ENCODE measurements around the gene CPA3.

CPA3 gene

GRCh38 chr3:148925845-148926244 lies 60.7 kb downstream of the CPA3 start:
- Histone ChIP-seq H3K9me3 (ENCODE audit: control insufficient read depth, low read depth, low read length) (no peaks in the 10 kb centered on the region), H3K27me3 (ENCODE audit: control insufficient read depth, insufficient read depth, low read length) (no peaks in the 10 kb centered on the region), H3K27ac (ENCODE audit: low read length) (no peak overlapping the region), H3K9ac (ENCODE audit: low read length) (no peak overlapping the region), H3K4me1 (ENCODE audit: control insufficient read depth, low read depth, low read length) (no peaks in the 10 kb centered on the region), H3K36me3 (ENCODE audit: control insufficient read depth, low read depth, low read length) (no peaks in the 10 kb centered on the region), H3K4me3 (ENCODE audit: low read length) (no peak overlapping the region)

DNA sequence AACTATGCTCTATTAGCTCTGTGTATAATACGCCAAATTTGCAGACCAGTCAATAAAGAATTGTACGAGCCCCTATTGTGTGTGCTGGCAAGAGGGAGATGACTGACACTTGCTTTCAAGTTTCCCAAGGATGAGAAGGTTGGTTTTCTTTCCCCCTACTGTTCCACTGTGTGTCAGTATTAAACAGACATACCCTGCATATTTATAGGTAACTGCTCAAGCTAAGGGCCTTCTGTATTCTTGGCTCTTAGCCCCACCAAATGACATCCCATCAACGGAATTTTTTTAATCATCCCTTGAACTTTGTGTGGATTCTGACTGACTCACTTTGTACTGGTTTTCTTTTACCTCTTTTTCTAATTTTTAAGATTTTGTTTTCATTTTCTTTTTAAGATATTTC lies 65.7 kb downstream of the CPA3 start:
- Histone ChIP-seq H3K4me1 (ENCODE audit: control insufficient read depth, low read depth, low read length) (peaks cover 3% of the 10 kb centered on the region), H3K36me3 (ENCODE audit: control insufficient read depth, low read depth, low read length) (no peaks in the 10 kb centered on the region), H3K9me3 (ENCODE audit: control insufficient read depth, low read depth, low read length) (no peaks in the 10 kb centered on the region), H3K27me3 (ENCODE audit: control insufficient read depth, insufficient read depth, low read length) (no peaks in the 10 kb centered on the region), H3K9ac (ENCODE audit: low read length) (no peak overlapping the region), H3K4me3 (ENCODE audit: low read length) (no peak overlapping the region), H3K27ac (ENCODE audit: low read length) (no peak overlapping the region)

- Histone ChIP-seq H3K4me1 (ENCODE audit: control insufficient read depth, low read depth, low read length) (peaks cover 3% of the 10 kb centered on the region), H3K36me3 (ENCODE audit: control insufficient read depth, low read depth, low read length) (no peaks in the 10 kb centered on the region), H3K27me3 (ENCODE audit: control insufficient read depth, insufficient read depth, low read length) (no peaks in the 10 kb centered on the region), H3K9ac (ENCODE audit: low read length) (no peak overlapping the region), H3K9me3 (ENCODE audit: control insufficient read depth, low read depth, low read length) (no peaks in the 10 kb centered on the region), H3K27ac (ENCODE audit: low read length) (no peak overlapping the region), H3K4me3 (ENCODE audit: low read length) (no peak overlapping the region)
Observed at GRCh38 chr3:148931574-148931973, 66.5 kb downstream of the CPA3 start.

GRCh38 chr3:148932972-148933371 lies 67.9 kb downstream of the CPA3 start:
- no peak overlapping the region for H3K9ac ChIP-seq (ENCODE audit: low read length)
- H3K36me3 ChIP-seq (ENCODE audit: control insufficient read depth, low read depth, low read length) = no peaks in the 10 kb centered on the region
- H3K27ac ChIP-seq (ENCODE audit: low read length) = no peak overlapping the region
- no peak overlapping the region for H3K4me3 ChIP-seq (ENCODE audit: low read length)
- no peaks in the 10 kb centered on the region for H3K27me3 ChIP-seq (ENCODE audit: control insufficient read depth, insufficient read depth, low read length)
- H3K4me1 ChIP-seq (ENCODE audit: control insufficient read depth, low read depth, low read length) = peaks cover 3% of the 10 kb centered on the region
- H3K9me3 ChIP-seq (ENCODE audit: control insufficient read depth, low read depth, low read length) = no peaks in the 10 kb centered on the region

DNA sequence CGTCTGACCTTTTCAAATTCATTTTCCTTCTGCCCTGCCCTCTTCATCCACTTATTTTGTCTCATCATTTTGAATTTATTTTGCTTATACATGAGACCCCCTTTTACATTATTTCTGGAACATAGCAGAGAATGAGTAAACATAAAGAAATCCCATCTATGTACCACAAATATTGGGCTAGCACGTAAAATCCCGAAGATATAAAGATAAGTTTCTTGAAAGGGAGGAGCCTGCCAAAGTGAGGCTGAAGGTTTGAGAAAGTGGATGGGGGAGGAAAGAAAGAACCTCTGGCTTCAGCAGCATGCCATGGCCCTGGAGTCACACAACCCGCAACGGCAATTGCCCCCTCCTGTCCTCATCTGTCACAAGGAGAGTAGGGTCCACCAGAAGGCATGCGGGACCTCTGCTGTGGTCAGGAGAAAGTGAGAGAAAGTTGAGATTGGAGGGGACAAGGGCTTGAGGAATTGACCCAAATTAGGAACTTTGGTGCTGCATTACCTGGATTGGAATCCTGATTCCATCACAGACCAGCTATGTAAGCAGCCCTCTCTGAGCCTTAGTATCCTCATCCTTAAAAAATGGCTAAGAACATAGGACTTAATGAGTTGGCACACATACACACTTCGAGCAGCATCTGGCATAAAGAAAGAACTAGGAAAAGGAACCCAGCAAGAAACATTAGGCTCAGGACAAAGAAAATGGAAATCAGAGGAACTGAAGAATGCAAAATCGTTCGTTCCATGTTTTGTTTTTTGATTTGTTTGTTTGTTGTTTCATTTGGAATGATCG lies 72.6 kb downstream of the CPA3 start:
- Histone ChIP-seq H3K9me3 (ENCODE audit: control insufficient read depth, low read depth, low read length) (no peaks in the 10 kb centered on the region), H3K36me3 (ENCODE audit: control insufficient read depth, low read depth, low read length) (no peaks in the 10 kb centered on the region), H3K9ac (ENCODE audit: low read length) (no peak overlapping the region), H3K27ac (ENCODE audit: low read length) (no peak overlapping the region), H3K27me3 (ENCODE audit: control insufficient read depth, insufficient read depth, low read length) (no peaks in the 10 kb centered on the region), H3K4me3 (ENCODE audit: low read length) (no peak overlapping the region), H3K4me1 (ENCODE audit: control insufficient read depth, low read depth, low read length) (peaks cover 3% of the 10 kb centered on the region)

GRCh38 chr3:148938306-148938705 lies 73.2 kb downstream of the CPA3 start:
- H3K4me3 ChIP-seq (ENCODE audit: low read length) = no peak overlapping the region
- no peaks in the 10 kb centered on the region for H3K36me3 ChIP-seq (ENCODE audit: control insufficient read depth, low read depth, low read length)
- H3K4me1 ChIP-seq (ENCODE audit: control insufficient read depth, low read depth, low read length) = no peaks in the 10 kb centered on the region
- no peaks in the 10 kb centered on the region for H3K27me3 ChIP-seq (ENCODE audit: control insufficient read depth, insufficient read depth, low read length)
- no peaks in the 10 kb centered on the region for H3K9me3 ChIP-seq (ENCODE audit: control insufficient read depth, low read depth, low read length)
- no peak overlapping the region for H3K27ac ChIP-seq (ENCODE audit: low read length)
- H3K9ac ChIP-seq (ENCODE audit: low read length) = no peak overlapping the region

DNA sequence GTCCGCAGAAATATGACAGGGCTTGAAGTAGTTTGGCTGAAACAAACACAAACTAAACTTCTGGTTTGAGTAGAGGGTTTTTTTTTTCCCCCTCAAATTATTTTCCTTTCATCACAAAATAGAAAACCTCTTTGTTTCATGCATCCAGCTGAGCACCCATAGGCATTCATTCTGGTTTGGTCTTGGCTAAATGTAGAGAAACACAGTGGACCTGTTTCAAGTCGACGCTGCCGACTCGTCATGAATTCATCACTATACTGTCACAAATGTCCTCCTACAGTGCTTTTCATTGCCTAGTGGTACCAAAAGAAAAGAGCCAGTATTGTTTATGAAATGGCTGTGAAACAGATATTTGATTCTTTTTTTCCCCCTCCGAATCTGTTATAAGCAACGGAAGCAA lies 73.8 kb downstream of the CPA3 start:
- H3K27me3 ChIP-seq (ENCODE audit: control insufficient read depth, insufficient read depth, low read length) = no peaks in the 10 kb centered on the region
- no peak overlapping the region for H3K9ac ChIP-seq (ENCODE audit: low read length)
- no peak overlapping the region for H3K4me3 ChIP-seq (ENCODE audit: low read length)
- H3K9me3 ChIP-seq (ENCODE audit: control insufficient read depth, low read depth, low read length) = no peaks in the 10 kb centered on the region
- no peaks in the 10 kb centered on the region for H3K36me3 ChIP-seq (ENCODE audit: control insufficient read depth, low read depth, low read length)
- H3K27ac ChIP-seq (ENCODE audit: low read length) = no peak overlapping the region
- no peaks in the 10 kb centered on the region for H3K4me1 ChIP-seq (ENCODE audit: control insufficient read depth, low read depth, low read length)

GRCh38 chr3:148940983-148941382 lies 75.9 kb downstream of the CPA3 start:
- Histone ChIP-seq H3K9me3 (ENCODE audit: control insufficient read depth, low read depth, low read length) (no peaks in the 10 kb centered on the region), H3K4me3 (ENCODE audit: low read length) (no peak overlapping the region), H3K27ac (ENCODE audit: low read length) (no peak overlapping the region), H3K9ac (ENCODE audit: low read length) (no peak overlapping the region), H3K4me1 (ENCODE audit: control insufficient read depth, low read depth, low read length) (no peaks in the 10 kb centered on the region), H3K27me3 (ENCODE audit: control insufficient read depth, insufficient read depth, low read length) (no peaks in the 10 kb centered on the region), H3K36me3 (ENCODE audit: control insufficient read depth, low read depth, low read length) (no peaks in the 10 kb centered on the region)

DNA sequence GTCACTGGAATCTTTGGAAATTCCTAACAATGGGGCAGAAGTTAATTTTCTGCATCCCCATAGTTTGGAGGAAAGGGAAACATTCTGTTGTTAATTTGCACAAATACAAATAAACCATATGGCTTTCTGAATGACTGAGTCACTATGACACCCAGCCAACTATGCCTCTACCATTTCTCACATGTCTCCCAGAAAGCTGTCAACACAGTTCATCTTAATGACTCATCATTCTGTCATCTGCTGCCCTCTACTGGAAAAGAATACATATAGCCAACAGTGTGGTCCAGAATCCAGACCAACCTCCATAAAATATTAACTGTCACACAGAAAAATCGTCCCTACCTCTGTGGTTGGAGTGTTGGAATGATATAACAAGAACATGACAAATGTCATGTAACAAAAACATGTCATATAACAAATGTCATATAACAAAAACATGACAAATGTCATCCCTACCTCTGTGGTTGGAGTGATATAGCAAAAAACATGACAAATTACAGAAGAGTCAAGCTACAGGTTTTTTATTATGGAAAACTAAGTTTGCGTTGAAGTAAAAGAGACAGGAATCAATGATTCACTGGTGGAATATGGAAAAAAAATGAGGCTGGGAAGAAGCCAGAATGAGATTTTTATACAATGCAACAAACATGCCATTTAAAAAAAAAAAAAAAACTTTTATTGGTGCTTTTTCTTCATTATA lies 78.6 kb downstream of the CPA3 start:
- no peaks in the 10 kb centered on the region for H3K27me3 ChIP-seq (ENCODE audit: control insufficient read depth, insufficient read depth, low read length)
- no peaks in the 10 kb centered on the region for H3K4me1 ChIP-seq (ENCODE audit: control insufficient read depth, low read depth, low read length)
- H3K27ac ChIP-seq (ENCODE audit: low read length) = no peak overlapping the region
- H3K36me3 ChIP-seq (ENCODE audit: control insufficient read depth, low read depth, low read length) = no peaks in the 10 kb centered on the region
- H3K9me3 ChIP-seq (ENCODE audit: control insufficient read depth, low read depth, low read length) = no peaks in the 10 kb centered on the region
- no peak overlapping the region for H3K4me3 ChIP-seq (ENCODE audit: low read length)
- no peak overlapping the region for H3K9ac ChIP-seq (ENCODE audit: low read length)

DNA sequence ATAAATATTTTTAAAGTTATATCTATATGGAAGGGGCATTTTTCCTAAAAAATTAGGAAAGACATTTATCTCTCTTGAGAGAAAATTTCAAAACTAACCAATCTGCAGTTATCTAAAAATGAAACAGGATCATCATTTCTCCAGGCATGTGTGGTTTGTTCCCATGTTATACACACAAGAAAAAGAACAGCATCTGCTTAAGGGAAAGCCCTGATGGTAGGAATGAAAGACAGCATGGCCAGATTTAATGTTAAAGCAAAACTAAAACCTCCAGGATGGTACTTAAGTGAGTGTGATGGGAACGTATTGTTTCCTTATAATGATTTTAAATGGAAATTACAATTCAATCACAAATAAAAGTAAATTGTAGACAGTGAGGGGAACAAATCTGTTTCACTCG lies 80.0 kb downstream of the CPA3 start:
- no peak overlapping the region for H3K4me3 ChIP-seq (ENCODE audit: low read length)
- no peak overlapping the region for H3K9ac ChIP-seq (ENCODE audit: low read length)
- H3K4me1 ChIP-seq (ENCODE audit: control insufficient read depth, low read depth, low read length) = no peaks in the 10 kb centered on the region
- no peaks in the 10 kb centered on the region for H3K36me3 ChIP-seq (ENCODE audit: control insufficient read depth, low read depth, low read length)
- no peaks in the 10 kb centered on the region for H3K27me3 ChIP-seq (ENCODE audit: control insufficient read depth, insufficient read depth, low read length)
- H3K27ac ChIP-seq (ENCODE audit: low read length) = no peak overlapping the region
- no peaks in the 10 kb centered on the region for H3K9me3 ChIP-seq (ENCODE audit: control insufficient read depth, low read depth, low read length)

All from iPS-18a (cell line).